Fibroblast of peridontal ligament (primary cell): ENCODE results near the gene RPL35.
A peak's percentile ranks its signal among the peaks of the same experiment; 100 is the strongest.

ENCODE experiments used
- DNase-seq: peaks from one replicate; pipeline ENCODE4 v3.0.0-alpha.2; 2010; ENCODE audit errors: extremely low read depth

The RPL35 gene

DNA sequence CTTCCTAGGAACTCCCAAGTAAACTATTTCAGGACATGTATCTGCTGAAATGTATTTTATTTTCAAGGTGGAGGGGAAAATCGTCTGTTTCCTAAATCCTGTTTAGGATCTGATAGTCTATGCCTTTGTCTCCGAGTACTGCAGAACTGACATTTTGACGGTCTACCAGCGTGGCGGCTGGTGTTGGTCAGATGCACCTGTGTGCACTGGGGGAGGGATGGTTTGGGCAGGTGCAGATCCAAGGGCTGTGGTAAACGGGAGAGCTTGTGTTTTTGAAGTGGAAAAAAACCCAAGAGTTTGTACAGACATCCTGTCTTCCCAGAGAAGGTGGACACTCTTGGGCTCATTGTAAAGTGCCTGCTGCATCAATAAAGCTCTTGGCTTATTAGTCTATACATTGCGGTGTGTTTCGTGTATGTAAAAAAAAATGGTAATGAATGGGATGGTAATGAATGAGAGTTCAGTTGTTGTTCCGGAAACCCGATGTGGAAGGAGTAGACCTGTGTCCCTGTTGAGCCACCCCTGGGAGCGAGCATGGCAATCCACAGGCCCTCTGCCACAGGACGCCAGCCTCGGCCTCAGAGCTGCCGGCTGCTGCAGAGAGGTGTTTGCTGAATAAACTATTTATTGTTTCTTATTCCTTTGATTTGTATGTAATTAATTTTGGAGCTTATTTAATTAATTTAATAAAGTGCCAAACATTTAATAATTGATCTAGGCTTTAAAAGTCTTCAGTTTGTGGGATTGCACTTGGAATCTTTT is 15.4 kb upstream of the RPL35 start:
- no peak for DNase-seq

DNA sequence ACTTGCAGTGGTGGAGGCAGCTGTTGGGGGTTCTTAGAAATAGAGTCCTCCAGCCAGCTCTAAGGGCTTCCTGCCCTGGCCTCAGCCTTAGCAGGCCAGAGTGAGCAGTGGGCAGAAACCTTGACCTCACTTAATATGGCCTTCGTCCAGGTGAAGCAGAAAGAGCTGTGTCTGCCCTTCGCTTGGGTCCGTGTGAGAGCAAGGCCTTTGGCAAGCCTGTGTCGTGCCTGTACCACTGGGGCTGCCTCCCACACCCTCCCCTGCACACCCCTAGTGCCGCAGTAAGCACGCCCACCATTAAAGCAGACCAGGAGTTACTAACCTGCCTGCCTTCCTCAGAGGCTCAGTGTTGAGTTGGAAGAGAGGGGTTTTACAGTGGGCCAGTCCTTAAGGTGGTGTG is 13.7 kb upstream of the RPL35 start:
- DNase-seq: no peak

DNA sequence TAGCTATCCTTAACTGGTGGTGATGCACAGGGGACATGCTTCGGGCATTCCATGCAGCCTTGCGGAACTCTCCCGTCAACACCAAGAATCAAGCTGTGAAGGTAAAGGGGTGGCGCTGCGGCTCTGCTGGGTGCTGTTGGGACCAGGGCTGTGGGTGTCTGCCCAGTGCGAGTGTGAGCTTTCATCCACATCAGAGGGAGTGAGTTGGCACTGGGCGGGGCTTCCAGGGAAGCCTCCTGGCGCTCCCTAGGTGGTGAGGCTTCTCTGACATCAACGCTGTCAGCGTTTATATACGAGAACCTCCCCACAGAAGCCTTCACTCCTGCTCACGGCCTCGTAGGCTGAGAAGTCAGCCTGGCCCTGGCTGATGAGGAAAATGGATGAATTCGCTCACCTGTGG is 11.9 kb upstream of the RPL35 start:
- no peak for DNase-seq

DNA sequence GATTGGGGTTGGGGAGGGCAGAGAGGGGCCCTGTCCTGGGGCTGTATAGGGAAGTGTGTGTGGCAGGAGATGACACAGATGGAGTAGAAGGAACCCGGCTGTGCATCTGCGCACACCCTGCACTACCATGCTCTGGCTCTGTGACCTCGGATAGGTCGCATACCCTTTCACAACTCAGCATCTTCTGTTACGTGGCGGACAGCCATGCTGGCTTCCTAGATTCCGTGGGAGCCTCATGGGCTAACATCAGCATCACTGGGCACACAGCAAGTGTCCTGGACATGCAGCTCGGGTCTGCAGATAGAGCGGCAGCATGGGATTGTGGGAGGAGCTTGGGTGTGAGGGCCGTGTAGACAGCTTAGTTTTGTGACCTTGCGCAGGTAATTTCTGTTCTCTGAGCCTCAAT is 9.4 kb upstream of the RPL35 start:
- no peak for DNase-seq

DNA sequence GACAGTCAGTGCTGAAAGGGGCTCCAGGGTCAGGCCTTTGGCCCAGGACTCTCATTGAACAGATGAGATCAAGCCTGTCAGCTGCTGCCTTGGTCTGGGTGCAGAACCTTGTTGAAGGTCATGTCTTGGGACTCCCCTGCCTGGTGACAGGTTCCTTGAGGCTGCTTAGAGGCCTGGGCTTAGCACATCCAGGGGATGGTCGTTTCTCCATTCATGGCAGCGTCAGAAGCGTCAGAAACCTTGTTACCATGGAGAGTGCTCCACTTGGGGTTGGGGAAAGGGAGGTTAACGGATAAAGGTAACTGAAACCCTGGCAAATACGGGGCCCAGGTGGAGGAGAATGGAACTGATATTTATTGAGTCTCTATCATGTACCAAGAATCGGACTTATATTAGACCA is 9.0 kb upstream of the RPL35 start:
- no peak for DNase-seq

DNA sequence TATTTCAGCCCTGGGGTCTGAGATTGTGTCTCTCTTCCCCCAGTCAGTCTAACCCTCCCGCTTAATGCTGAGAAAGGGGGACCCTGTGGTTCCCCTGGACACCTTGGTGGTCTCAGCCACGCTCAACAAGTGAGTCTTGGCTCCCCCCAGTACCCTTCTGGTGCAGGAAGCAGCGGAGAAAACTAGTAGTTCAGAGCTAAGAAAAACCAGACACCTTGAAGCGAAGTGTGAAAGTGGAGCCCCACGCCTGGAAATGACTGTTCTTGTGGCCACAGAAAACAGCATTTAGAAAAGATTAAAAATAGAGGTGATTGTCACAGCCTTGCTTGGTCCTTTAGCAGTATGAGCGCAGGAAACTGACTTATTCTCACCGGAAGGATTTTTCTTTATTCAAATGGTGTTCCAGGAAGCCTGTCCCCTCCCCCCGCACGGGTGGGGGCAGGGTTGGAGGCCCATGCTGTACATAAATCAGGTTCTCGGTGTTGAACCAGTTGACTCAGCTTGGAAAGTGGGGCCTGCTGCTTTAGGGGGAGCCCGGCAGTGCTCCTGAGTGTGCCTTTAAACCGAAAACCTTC is 8.3 kb upstream of the RPL35 start:
- DNase-seq: no peak

DNA sequence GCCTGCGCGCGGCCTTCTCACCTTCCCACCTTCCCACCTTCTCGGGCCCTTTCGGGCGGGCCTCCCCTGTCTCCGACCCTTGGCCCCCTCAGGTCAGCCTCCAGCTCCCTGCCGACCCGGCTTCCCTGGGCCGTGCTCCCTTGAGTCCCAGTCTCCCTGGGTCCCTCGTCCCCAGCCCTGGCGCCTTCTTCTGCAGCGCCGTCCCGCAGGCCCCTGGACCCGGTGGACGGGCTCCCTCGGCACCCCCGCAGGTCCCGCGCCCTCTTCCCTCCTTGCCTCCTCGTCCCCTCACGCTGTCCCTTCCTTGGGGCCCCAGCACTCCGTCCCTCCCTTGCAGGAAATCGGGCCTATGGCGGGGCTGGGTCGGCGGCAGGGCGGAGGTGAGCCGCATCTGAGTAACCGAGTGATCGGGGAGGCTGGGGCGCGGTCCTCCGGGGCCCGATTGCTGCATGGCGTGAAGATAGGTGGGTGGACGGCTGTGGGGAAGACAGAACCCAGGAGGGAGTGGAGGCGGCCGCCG is 7.8 kb upstream of the RPL35 start:
- DNase-seq: no peak

DNA sequence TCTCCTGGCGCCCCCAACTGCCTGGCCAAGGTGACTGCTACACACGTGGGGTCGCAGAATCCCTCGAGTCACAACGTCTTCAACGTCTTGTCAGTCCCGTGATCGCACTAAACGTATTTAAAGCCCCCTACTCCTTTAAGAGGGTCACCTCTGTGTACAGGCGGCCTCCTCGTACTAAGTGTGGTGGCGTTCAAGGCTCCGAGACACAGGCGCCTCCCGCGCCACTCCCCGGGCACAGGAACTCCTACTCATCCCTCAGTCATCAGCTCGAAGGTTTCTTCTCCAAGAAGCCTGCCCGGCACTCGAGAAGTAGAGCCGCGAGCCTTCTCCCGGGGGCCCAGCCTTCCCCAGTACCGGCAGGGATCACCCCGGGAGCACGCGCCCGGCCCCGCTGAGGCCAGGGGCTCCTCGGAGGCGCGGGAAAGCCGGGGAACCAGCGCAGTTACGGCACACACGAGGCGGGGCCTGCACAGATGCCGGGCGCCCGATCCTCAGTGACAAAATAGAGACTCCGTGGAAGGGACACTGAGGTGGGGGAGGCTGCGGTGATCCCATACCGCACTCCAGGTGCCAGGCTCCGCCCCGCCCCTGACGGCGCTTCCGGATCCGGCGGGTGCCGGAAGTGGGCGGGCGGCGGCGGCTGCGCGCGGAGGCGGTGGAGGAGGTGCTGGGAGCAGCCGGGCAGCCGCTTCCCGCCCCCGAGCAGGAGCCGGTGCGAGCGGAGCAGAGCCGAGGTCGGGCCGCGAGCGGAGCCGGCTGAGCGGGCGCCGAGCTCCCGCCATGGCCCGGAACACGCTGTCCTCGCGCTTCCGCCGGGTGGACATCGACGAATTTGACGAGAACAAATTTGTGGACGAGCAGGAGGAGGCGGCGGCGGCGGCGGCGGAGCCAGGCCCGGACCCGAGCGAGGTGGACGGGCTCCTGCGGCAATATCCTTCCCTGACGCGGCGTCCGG is 7.0 kb upstream of the RPL35 start:
- peak; percentile 55 for DNase-seq

DNA sequence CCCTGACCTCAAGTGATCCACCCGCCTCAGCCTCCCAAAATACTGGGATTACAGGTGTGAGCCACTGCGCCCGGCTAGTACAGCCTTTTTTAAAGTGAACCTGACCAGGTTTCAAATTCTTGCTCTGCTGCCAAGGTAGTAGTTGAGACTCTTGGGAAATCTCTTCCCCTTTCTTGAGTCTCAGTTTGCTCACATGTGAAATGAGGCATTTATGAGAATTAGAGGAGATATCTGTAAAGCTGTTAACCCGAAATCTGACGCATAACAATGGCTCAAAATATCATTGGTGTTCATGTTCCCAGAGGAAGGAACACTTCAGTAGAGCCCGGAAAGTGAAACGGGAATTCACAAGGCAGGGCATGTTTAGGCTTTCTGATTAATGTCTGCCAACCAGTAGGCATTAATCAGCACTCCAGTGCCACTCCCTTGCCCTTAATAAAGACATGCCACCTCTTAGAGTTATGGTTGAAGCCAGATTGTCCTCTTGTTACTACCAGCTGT is 1.7 kb upstream of the RPL35 start:
- no peak for DNase-seq

DNA sequence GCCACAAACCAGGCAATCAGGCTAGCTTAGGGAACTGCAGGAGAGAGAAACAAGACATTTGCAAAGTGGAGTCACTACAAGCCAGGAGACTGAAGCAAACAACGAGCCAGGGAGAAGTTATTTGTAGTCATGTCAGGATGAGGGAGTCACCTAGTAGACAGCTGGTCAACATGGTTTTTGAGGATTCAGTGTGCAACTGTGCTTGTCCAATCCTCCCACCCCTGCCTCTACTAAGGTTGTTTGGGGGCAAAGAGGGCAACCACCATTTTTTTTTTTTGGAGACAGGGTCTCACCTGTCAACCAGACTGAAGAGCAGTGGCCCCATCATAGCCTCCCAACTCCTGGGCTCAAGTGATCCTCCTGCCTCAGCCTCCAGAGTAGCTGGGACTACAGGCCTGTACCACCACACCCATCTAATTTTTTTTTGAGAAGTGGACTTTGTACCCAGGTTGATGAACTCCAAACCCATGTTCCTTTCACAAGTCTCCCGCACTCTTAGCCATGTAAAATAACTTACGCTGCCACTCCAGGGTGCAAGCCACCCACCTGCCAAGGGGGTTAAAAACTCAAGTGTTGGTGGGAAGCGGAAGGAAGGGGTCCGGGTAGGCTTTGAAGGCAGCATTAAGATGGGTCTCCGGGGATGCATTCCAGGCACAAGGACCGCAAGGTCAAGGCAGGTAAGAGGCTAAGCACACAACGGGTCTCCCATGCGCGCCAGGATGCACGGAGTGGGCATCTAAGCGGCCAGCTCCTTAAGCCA is 995 bp downstream of the RPL35 start:
- no peak for DNase-seq

DNA sequence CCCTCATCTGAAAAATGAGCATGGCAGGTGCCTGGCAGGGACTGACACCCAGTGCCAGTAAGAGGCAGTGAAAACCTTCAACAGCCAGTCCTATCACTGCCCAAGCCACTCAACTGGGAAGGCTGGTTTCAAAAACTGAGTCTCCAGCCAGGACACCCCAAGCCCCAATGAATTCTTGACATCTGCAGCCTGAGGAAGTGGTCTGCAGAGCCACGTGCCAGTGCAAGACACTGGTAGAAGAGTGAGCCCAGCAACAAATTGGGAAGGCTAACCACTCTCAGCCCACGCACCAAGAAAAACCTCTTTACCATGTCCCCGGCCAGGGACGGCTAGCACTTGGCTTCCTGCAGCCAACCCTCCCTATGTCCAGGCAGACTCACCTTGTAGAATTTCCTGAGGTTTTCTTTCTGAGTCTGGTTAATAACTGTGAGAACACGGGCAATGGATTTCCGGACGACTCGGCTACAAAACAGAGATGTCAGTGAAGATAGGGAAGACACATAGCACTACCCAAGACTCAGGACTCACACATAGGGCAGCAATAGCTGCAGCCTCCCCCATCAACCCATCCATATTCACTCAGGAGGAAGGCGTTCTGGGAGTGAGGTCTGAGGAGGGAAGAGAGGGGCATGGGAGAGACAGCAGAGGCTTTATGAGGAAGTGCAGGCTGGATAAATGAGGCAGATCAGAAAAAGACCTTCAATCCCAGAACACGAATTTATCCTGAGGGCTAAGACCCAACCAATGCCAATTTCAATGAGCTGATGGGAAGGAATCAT is 1.8 kb downstream of the RPL35 start:
- DNase-seq: no peak

DNA sequence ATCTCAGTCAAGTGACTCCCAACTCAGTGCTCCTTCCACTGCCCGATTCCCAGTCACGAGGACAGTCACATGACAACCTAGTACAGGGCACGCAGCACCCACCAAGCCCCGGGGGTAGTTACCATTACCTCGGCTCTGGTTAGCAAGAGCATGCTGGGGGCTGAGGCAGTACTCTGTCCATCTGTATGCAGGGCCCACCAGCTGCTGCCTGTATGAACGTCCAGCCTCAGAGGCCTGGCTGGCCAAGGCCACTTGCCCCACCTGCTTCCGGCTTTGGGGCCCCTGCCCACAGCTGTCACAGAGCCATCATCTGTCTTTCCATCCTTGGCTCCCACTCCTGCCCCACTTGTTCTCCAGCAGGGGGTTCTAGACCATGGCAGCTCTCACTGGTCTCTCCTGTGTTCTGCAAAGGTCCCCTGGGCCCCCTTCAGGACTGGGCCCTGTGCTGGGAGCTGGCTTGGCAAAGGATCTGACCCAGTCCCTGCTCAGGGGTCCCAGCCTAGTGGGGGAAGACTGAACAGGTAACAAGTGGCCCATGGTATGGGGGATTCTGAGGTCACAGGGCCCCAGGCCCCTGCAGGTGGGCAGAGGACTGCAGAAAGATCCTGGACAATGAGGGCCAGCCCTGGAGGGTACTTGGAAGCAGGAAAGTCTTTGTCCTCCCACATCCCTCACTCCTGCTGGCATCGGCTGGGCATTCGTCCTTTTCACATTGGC is 3.3 kb downstream of the RPL35 start:
- no peak for DNase-seq

DNA sequence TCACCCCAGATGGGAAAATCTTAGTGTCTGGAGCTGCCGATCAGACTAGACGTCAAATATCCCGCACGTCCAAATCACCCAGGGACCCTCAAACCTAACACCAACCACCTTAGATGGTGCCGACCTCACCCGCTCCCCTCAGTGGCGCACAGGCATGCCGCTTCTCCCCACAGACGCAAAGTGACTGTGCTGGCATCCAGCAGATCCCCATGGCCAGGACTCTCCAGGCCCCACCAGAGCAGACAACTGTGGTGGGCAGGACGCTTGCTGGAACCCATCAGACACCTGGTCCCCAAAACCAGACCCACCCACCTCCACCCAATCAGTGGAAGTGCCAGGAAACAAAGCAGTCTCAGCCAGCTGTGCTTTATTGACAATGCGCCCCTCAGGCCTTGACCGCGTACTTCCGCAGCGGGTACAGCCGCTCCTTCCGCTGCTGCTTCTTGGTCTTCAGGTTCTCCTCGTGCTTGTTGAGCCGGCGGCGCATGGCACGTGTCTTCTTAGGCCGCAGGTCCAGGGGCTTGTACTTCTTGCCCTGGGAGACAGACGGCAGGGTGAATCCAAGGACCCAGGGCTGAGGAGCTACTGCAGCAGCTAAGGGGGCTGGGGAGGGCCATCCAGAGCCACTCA is 4.1 kb downstream of the RPL35 start:
- DNase-seq: no peak

DNA sequence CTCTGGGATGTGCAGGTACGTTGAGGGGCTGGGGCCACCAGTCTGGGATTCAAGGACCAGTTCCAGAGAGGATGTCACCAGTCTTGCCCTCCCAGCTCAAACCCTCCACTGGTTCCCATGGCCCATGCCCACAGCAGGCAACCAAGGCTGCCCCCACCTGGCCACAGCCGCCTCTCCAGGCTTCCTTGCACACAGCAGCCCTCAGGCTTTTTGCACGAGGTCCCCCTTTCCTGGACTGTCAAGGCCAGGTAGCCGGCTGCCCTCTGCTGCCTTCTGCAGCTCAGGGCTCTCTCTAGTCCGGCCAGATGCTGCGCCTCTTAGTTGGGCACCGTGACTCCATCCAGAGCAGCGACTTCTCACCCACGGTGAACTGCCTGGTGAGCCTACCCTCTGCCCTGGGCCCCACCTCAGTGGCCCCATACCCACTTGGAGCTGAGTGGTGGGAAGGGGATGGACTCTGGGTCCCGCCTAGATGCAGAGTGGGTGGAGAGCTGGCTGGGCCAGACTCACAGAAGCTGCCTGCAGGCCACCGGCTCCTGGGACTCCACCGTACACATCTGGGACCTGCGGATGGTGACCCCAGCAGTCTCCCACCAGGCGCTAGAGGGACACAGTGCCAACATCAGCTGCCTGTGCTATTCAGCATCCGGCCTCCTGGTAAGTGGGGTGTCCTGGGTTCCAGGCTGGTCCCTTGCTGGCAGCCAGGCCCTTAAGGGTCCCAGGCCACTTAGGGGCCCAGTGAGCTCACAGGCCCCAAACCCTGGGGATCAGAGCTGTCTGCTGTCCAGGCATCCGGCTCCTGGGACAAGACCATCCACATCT is 5.6 kb downstream of the RPL35 start:
- no peak for DNase-seq

DNA sequence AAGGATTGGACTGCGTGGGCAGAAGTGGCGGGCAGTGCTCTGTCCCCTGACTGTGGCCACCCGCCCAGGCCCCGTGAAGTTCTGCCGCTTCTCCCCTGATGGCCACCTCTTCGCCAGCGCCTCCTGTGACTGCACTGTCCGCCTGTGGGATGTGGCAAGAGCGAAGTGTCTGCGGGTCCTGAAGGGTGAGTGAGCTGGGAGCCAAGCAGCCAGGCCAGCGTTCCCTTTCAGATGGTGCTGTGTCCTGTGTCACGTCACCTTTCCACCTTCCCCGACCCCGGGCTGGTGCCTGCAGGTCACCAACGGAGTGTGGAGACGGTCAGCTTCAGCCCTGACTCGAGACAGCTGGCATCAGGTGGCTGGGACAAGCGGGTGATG is 6.2 kb downstream of the RPL35 start:
- DNase-seq: no peak

DNA sequence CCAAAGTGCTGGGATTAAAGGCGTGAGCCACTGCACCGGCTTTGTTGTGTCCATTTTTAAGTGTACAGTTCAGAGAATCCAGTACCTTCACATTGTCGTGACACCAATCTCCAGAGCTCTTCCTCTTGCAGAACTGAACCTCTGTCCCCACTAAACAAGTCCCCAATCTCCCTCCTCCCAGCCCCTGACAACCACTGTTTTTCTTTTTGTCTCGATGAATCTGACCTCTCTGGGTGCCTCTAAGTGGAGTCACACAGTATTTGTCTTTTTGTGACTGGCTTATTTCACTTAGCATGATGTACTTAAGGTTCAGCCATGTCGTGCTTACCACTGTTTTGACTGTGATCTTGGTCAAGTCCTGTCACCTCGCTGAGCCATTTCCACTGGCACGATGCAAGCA is 6.9 kb downstream of the RPL35 start:
- no peak for DNase-seq

DNA sequence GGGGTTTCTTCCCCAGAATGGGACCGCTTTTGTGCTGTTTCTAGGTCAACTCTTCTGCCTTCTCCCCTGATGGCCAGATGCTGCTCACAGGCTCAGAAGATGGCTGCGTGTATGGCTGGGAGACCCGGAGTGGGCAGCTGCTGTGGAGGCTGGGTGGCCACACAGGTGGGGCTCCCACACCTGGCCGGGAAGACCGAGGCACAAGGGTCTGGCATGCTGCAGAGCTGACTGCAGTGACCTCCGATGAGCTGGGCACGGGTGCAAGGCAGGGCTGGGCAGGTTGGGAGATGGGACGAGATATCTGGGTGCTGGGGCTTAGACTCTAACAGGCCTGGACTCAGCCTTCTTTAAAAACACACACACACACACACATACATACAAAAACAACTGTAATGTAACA is 7.6 kb downstream of the RPL35 start:
- DNase-seq: no peak

DNA sequence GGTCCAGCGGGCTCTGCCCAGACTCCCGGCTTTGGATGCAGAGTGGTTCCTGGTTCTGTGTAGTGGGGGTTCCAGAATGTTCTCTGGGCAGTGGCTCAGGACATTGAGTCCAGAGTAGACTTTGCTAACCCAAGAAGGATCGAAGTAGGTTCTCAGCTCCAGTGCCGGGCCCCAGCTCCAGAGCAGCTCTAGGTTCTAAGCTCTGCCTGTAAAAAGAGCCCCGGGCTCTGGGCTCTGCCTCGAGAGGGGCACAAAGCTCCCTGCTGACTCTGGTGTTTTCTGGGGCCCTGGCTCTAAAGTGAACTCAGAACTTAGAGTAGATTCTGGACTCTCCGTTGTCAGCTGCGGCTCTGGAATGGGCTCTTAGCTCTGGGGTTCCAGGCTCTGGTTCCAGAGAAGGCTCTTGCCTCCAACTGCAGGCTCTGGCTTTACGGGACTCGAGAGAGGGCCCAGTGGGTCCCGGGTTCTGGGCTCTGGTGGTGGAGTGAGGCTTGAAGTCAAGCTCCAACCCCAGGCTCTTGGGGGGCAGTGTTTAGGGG is 8.1 kb downstream of the RPL35 start:
- DNase-seq: no peak
